ENCODE measurements around the gene SERPINB11.
"Not testable (repeated sequence)": the region's sequence is repeated elsewhere in the genome, so short reads cannot be mapped to it uniquely, and the experiment has no call there.

Gene SERPINB11

DNA sequence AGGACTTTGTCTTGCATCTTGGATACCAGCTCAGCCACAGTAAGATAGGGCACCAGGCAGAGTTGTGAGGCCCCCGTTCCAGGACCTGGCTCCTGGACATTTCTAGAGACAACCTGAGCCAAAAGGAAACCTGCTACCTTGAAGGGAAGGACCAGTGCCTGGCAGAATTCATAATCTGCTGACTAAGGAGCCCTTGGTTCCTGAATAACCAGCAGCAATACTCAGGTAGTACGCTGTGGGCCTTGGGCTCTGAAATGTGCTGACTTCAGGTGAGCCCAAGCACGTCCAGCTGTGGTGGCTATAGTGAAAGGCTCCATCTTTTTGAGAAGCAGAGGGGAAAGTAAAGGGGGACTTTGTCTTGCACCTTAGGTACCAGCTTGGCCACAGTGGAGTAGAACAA, 28.5 kb downstream of the SERPINB11 start:
- DNase-seq: no peak

DNA sequence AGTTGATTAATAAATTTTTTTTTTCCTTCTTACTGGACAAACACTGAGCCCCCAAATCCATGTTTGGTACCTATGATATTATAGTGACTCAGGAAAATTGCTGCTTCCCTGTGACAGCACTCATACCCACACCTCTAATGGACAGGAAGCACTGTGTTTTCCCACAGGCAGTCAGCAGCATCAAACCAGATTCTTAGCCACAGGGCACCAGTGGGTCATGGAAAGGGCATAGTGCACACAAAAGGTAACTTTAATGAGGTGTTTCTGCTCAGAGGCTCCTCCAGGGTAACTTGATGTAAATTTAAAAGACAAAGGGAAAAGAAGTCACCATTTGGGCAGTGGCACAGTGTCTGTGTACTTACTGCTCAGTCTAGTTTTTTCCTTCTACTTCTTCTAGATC, 34.1 kb downstream of the SERPINB11 start:
- no peak for DNase-seq

DNA sequence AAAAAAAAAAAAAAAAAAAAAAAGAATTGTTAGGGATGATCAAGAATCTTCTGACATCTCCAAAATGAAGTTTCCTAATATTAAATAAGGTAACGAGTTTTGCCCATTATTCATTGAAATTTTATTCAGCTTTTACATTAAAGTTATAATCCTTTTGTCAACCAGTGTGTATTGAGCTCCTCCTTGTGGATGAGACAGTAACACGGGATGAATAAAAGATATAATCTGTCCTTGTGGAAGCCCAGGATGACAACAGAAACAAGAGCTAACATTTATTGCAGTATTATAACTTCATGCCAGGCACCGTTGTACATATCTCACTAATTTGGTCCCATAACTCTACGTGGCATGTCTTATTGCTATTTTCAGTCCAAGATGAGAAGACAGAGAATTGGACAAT, 39.0 kb downstream of the SERPINB11 start:
- no peak for DNase-seq

DNA sequence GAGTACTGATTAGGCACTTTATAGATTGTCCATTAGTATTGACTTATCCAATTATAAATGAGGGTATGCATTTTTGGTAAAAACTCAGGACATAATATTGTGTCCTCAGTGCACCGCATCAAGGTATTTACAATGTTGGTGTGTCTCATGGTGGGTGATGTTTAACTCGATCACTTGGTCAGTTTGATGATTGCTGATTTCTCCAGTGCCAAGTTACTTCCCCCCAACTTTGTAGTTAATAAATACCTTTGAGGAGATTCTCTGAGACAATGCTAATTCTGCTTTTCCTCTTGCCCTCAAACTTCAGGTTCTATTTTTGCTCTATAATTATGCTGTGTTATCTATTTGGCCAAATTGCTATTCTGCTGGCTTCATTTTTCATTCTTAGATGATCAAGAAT, 44.2 kb downstream of the SERPINB11 start:
- DNase-seq: no peak

DNA sequence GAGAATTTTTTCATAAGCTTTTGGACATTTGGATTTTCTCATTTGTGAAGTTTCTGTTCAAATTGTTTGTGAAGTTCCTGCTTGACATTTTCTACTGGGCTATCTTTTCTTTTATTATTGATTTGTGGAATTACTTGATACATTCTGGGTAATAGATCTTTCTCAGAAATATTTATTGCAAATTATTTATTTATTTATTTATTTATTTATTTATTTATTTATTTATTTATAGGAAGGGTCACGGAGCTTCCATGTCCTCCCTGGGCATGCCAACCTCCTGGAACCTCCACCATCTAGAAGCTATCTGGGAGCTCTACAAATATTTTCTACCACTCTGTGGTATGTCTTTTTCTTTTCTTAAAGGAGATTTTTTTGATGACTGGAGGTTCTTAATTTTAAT, 46.7 kb downstream of the SERPINB11 start:
- no peak for DNase-seq

DNA sequence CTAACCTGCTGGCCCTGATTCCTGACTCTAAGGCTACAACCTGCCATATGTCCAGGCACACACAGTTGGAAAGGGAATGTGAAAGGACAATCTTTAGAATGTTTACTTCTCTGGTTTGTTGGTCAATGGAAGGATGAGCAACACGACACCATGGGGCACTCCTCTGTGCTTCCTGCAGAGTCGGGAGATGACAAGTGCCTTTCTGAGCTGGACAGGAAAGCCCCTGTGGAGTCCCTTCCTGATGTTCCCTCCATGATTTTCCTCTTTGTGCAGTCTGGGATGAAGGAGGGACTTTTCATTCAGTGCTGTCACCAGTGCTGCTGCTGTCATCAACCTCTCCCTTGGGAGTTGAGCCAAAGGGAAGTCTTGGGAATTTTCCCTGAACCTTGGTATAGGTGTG, 49.9 kb downstream of the SERPINB11 start:
- DNase-seq: no peak

DNA sequence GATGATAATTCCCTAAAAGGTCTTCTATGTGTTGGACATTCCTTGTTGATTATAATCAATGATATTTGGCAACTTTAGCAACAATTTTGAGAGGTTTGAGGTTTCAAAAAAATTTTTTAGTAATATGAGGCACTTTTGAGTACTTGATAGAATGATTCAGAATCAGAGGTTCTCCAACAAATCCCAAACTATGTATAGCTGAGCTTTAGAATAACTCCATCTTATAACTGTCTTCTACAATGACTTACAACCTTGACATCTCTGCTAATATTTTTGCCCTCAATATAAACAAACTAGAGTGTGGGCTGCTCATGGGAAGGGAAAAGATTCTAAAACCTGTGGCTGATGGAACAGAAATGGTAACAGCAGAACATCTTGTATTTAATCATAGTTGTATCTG, 50.9 kb downstream of the SERPINB11 start:
- no peak for DNase-seq

DNA sequence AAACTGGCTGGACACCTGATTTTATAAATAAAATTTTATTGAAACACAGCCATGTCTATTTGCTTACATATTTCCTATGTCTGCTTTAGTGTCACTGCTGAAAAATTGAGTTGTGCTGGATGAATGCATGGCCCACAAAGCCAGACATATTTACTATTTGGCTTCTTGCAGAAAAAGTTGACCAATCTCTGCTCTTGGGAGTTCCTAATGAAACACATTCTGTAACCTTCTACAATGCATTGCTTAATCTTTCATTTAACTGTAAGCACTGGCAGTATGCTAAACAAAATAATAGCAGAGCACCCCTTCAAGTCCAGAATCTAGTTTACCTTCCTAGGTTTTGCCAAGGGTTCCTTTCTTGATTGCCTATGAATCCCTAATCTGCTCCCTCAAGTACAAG, 54.8 kb downstream of the SERPINB11 start:
- no peak for DNase-seq

DNA sequence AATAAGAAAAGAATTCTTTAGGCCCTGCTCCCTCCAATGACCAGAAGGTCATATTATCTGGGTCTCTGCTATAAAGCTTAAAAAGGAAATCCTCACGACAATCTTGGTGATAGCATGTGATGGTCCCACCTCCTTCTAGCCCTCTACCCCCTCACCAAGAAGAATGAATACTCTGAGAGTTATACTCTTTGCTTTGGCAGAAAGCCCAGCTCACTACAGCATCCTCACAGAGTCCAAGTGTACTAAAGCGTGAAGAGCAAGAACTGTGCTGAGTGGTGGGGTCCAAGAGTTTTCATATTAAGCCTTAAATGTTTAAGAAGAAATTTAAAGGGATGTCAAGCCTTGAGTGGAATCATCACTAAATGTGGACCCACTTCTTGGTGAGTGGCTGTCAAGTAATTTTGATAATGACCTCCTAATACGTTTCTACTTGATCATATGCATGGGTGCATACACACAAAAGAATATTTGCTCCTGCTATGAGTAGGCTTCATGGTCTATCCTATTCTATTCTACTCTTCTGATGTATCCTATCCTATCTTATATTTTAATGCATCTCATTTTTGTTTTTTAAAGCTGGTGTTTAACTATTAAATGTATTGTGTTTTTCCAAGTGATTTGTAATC, 56.0 kb downstream of the SERPINB11 start:
- DNase-seq: no peak

DNA sequence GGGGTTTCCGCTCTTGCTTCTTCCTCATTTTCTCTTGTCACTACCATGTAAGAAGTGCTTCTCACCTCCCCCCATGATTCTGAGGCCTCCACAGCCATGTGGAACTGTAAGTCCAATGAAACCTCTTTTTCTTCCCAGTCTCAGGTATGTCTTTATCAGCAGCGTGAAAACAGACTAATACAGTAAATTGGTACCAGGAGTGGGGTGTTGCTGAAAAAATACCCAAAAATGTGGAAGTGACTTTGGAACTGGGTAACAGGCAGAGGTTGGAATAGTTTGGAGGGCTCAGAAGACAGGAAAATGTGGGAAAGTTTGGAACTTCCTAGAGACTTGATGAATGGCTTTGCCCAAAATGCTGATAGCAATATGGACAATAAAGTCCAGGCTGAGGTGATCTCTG, 57.0 kb downstream of the SERPINB11 start:
- not testable (repeated sequence) for DNase-seq

DNA sequence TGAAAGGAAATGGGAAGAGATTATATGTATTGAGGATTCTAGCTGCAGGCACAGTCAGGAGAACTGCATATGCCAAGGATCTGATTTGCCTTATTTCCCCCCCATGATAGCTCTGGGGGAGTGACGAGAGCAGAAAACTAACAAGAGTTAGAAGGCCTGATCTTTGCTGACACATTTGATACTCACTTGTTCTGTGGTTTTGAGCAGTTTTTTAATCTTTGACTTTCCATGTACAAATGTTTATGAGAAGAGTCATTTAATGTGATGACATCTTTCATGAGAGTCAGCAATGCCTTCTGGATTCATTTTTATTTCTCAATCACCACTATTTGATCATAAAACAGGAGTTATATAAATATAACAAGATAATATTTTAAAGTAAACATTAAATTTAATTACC, 59.8 kb downstream of the SERPINB11 start:
- DNase-seq: no peak

DNA sequence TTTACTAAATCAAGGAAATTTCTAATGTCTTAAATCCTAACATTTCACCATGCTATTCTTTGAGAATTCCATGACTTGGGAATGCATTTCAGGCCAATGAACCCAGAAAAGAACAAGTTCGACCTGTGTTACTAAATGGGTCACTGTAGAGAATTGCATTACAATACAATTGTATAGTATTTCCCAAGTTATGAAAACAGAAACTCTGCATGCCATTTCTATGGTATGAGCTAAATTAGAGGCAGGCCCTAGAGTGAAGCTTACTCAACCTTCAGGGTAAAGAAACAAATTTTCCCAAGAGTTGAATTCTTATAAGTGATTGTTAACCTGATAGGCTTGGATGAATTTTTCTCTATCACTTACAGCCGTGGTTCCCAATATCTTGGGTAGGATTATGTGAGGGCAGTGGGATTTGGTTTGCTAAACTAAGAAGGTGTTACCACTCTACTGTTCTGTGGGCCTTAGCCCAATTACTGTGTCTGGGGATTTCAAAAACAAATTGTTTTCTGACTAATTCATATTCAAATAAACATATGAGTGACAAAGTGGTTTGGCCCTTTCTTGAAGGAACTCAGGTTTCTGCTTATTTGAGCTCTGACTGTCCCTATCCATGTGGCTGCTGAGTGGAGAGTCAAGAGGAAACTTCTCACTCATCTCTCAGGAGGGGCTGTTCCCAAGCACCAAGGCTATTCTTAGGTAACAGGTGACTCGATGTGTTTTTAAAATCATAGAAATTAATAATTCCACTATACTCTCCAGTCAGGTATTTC, 61.3 kb downstream of the SERPINB11 start:
- no peak for DNase-seq

DNA sequence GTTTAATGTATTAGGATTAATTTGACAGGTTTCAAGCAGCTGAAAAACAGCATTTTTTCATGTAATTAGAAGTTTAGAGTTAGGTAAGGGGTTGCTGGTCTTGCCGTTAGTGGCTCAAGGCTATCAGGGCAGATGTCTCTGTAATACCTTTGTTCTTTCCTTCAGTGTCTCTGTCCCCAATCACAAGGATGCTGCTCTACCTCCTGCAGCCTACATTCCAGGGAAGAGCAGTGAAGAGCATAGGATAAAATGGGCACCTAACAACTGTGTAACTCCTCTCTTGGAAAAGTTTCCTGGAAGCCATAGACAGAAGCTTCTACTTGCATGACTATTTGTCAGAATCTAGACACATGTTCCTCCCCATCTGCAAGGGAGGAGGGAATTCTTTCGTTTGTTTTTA, 63.1 kb downstream of the SERPINB11 start:
- no peak for DNase-seq
